K562 (cell line): ENCODE results near the gene CREB3L1. TPM values are rescaled to one million over a fixed set of nuclear protein-coding genes. Genes with fewer than 3 reads are reported as not detected.

Source experiments
- BCOR ChIP-seq: fragments of 450-650 bp; IDR thresholded peaks from 2 replicates; pipeline ENCODE4 v1.6.1; 2016
- CXXC5 ChIP-seq: fragments of 250-450 bp; sonication (Bioruptor Pico); IDR thresholded peaks from 2 replicates; pipeline ENCODE4 v1.8.0; 2022; ENCODE audit warnings: inconsistent platforms, mild to moderate bottlenecking, moderate library complexity
- GTF2F1 ChIP-seq: IDR thresholded peaks from 2 replicates; pipeline ENCODE4 v1.6.1; 2011; ENCODE audit warnings: low read depth, low read length, improper control_type of control experiment
- POLR2G ChIP-seq: fragments of 200-400 bp; formaldehyde crosslinking; IDR thresholded peaks from 2 replicates; pipeline ENCODE4 v1.6.1; 2017; ENCODE audit warnings: low read depth, mild to moderate bottlenecking, antibody characterized with exemption, low read length, moderate library complexity
- TGIF2 ChIP-seq: sonication (generic); formaldehyde crosslinking; IDR thresholded peaks from 2 replicates; pipeline ENCODE4 v1.8.1; 2022; ENCODE audit warnings: mild to moderate bottlenecking, missing genetic modification reagents, moderate library complexity
- polyA plus RNA-seq, 8 experiments: library from polyadenylated mRNA; depleted of rRNA in 4 of 8; stranded (reverse) in 5 of 8; unstranded in 3 of 8; fragments of >200 nt; fragmentation: Nextera tagmentation in 2 of 8; fragmentation: Illumina TruSeq in 1 of 8; extraction: Ambion mirVana in 2 of 8; extraction: Trizol in 1 of 8; gene quantifications; 2 replicates each; pipeline versions ENCODE4 v1.2.1 to v1.2.3, GENCODE V29; 2011 to 2014; ENCODE audit warnings: inconsistent platforms in 1 of 8, missing spikeins in 1 of 8
- total RNA-seq, 7 experiments: library from RNA; depleted of rRNA in 6 of 7; stranded (reverse); fragments of >200 nt in 6 of 7; fragmentation: Illumina TruSeq in 2 of 7; extraction: Trizol in 2 of 7; gene quantifications; 2 replicates each; pipeline versions ENCODE4 v1.2.1 to v1.2.3, GENCODE V29; 2011 to 2021; ENCODE audit warnings: low replicate concordance in 1 of 7
- TF ChIP-seq, protein P1 (sequence below): sonication (generic); formaldehyde crosslinking; IDR thresholded peaks from 2 replicates; pipeline ENCODE4 v1.8.0; 2022; ENCODE audit warnings: missing genetic modification reagents, mild to moderate bottlenecking, borderline replicate concordance
- TF ChIP-seq, protein P2 (sequence below), 2 experiments: fragments of 200-800 bp in 1 of 2; sonication (Bioruptor generic) in 1 of 2; sonication (generic) in 1 of 2; formaldehyde crosslinking in 1 of 2; IDR thresholded peaks in 1 of 2; conservative IDR thresholded peaks in 1 of 2; 2 replicates each; pipeline versions ENCODE4 v1.5.0 to v1.6.1; 2016 to 2020; ENCODE audit warnings: missing compliant biosample characterization in 1 of 2, missing genetic modification characterization in 1 of 2, missing genetic modification reagents in 1 of 2
- TF ChIP-seq, protein P3 (sequence below): fragments of 250-450 bp; sonication (Bioruptor Pico); IDR thresholded peaks from 2 replicates; pipeline ENCODE4 v1.4.0; 2020
- TF ChIP-seq, protein P4 (sequence below), 2 experiments: IDR thresholded peaks; 2 replicates each; pipeline ENCODE4 v1.6.1; 2012; ENCODE audit warnings: improper control_type of control experiment in 2 of 2, low read depth in 2 of 2, low read length in 2 of 2, borderline replicate concordance in 1 of 2
- TF ChIP-seq, protein P5 (sequence below), 3 experiments: IDR thresholded peaks in 2 of 3; conservative IDR thresholded peaks in 1 of 3; 2 replicates each; pipeline ENCODE4 v1.5.1; 2011 to 2012; ENCODE audit warnings: low read length in 3 of 3, mild to moderate bottlenecking in 3 of 3, control low read depth in 2 of 3, improper control_type of control experiment in 1 of 3, inconsistent platforms in 1 of 3, low read depth in 1 of 3, mixed read lengths in 1 of 3, moderate library complexity in 1 of 3; ENCODE audit not compliant: insufficient read depth in 2 of 3

CREB3L1 gene
- total and polyA plus RNA-seq, 9 of the 15 experiments (the other 6 are each of a cell fraction or from before 2014, with no cell fraction given): 1.2 to 27.6 (median 3.7) TPM

DNA sequence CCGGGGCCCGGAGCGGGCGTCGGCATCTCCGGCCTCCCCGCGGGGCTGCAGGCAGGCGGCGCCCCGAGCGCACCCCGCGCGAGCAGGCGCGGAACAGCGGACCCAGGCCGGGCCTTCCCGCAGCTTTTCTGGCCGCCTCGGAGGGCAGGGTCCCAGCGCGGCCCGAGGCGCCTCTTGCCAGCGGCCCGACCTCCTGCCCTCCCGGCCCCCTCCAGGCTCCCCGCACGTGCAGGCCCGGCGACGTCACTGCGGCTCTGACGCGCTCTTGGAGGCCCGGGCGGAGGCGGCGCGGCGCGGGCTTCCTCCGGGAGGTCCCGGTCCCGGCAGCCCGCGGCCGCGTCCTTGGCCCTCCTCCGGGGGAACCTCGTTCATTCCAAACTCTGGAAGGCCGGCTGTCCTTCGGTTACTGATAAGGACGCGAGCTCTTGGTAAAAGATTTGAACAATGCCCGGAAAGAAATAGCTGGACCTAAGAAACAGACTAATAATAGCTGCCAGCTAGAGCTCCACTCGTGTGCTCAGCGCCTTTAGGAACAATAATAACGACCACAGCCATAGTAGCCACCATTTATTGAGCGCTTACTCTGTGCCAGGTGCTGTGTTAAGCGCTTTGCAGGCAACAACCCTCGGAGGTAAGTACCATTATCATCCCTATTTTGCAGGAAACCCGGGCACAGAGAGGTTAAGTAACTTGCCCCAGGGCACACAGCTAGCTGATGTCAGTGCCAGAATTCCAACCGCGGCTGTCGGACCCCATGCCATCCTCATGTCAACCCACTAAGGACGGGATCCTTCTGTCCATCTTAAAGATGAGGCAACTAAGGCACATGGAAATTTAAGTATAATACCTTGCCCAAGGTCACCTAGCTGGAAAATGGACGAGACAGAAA lies 39.1 kb upstream of the CREB3L1 start (continued):
- TF ChIP-seq, protein P1, sequence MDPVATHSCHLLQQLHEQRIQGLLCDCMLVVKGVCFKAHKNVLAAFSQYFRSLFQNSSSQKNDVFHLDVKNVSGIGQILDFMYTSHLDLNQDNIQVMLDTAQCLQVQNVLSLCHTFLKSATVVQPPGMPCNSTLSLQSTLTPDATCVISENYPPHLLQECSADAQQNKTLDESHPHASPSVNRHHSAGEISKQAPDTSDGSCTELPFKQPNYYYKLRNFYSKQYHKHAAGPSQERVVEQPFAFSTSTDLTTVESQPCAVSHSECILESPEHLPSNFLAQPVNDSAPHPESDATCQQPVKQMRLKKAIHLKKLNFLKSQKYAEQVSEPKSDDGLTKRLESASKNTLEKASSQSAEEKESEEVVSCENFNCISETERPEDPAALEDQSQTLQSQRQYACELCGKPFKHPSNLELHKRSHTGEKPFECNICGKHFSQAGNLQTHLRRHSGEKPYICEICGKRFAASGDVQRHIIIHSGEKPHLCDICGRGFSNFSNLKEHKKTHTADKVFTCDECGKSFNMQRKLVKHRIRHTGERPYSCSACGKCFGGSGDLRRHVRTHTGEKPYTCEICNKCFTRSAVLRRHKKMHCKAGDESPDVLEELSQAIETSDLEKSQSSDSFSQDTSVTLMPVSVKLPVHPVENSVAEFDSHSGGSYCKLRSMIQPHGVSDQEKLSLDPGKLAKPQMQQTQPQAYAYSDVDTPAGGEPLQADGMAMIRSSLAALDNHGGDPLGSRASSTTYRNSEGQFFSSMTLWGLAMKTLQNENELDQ (CRISPR knock-in tag): no peak
- TF ChIP-seq, protein P2, sequence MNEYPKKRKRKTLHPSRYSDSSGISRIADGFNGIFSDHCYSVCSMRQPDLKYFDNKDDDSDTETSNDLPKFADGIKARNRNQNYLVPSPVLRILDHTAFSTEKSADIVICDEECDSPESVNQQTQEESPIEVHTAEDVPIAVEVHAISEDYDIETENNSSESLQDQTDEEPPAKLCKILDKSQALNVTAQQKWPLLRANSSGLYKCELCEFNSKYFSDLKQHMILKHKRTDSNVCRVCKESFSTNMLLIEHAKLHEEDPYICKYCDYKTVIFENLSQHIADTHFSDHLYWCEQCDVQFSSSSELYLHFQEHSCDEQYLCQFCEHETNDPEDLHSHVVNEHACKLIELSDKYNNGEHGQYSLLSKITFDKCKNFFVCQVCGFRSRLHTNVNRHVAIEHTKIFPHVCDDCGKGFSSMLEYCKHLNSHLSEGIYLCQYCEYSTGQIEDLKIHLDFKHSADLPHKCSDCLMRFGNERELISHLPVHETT (CRISPR knock-in tag; conservative IDR thresholded peaks at IDR 0.05 in 1 of 2, IDR thresholded peaks at IDR 0.05 in 1 of 2): peak in 1 of 2 experiments; percentile 73; a peak in 1 of 4 replicates
- TF ChIP-seq BCOR: peak; percentile 81
- TF ChIP-seq, protein P3, sequence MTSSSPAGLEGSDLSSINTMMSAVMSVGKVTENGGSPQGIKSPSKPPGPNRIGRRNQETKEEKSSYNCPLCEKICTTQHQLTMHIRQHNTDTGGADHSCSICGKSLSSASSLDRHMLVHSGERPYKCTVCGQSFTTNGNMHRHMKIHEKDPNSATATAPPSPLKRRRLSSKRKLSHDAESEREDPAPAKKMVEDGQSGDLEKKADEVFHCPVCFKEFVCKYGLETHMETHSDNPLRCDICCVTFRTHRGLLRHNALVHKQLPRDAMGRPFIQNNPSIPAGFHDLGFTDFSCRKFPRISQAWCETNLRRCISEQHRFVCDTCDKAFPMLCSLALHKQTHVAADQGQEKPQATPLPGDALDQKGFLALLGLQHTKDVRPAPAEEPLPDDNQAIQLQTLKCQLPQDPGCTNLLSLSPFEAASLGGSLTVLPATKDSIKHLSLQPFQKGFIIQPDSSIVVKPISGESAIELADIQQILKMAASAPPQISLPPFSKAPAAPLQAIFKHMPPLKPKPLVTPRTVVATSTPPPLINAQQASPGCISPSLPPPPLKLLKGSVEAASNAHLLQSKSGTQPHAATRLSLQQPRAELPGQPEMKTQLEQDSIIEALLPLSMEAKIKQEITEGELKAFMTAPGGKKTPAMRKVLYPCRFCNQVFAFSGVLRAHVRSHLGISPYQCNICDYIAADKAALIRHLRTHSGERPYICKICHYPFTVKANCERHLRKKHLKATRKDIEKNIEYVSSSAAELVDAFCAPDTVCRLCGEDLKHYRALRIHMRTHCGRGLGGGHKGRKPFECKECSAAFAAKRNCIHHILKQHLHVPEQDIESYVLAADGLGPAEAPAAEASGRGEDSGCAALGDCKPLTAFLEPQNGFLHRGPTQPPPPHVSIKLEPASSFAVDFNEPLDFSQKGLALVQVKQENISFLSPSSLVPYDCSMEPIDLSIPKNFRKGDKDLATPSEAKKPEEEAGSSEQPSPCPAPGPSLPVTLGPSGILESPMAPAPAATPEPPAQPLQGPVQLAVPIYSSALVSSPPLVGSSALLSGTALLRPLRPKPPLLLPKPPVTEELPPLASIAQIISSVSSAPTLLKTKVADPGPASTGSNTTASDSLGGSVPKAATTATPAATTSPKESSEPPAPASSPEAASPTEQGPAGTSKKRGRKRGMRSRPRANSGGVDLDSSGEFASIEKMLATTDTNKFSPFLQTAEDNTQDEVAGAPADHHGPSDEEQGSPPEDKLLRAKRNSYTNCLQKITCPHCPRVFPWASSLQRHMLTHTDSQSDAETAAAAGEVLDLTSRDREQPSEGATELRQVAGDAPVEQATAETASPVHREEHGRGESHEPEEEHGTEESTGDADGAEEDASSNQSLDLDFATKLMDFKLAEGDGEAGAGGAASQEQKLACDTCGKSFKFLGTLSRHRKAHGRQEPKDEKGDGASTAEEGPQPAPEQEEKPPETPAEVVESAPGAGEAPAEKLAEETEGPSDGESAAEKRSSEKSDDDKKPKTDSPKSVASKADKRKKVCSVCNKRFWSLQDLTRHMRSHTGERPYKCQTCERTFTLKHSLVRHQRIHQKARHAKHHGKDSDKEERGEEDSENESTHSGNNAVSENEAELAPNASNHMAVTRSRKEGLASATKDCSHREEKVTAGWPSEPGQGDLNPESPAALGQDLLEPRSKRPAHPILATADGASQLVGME (CRISPR knock-in tag): peak; percentile 89; the same call in 1 of the 2 replicates
- TF ChIP-seq CXXC5 (CRISPR knock-in tag): peak; percentile 93
- TF ChIP-seq, protein P4, sequence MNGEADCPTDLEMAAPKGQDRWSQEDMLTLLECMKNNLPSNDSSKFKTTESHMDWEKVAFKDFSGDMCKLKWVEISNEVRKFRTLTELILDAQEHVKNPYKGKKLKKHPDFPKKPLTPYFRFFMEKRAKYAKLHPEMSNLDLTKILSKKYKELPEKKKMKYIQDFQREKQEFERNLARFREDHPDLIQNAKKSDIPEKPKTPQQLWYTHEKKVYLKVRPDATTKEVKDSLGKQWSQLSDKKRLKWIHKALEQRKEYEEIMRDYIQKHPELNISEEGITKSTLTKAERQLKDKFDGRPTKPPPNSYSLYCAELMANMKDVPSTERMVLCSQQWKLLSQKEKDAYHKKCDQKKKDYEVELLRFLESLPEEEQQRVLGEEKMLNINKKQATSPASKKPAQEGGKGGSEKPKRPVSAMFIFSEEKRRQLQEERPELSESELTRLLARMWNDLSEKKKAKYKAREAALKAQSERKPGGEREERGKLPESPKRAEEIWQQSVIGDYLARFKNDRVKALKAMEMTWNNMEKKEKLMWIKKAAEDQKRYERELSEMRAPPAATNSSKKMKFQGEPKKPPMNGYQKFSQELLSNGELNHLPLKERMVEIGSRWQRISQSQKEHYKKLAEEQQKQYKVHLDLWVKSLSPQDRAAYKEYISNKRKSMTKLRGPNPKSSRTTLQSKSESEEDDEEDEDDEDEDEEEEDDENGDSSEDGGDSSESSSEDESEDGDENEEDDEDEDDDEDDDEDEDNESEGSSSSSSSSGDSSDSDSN (IDR thresholded peaks at IDR 0.05; ENCODE audit: borderline replicate concordance in 1 of 2, low read depth in 2 of 2, low read length in 2 of 2): peak; percentile 47 to 51; a peak in 2 of 4 replicates
- TF ChIP-seq, protein P5, sequence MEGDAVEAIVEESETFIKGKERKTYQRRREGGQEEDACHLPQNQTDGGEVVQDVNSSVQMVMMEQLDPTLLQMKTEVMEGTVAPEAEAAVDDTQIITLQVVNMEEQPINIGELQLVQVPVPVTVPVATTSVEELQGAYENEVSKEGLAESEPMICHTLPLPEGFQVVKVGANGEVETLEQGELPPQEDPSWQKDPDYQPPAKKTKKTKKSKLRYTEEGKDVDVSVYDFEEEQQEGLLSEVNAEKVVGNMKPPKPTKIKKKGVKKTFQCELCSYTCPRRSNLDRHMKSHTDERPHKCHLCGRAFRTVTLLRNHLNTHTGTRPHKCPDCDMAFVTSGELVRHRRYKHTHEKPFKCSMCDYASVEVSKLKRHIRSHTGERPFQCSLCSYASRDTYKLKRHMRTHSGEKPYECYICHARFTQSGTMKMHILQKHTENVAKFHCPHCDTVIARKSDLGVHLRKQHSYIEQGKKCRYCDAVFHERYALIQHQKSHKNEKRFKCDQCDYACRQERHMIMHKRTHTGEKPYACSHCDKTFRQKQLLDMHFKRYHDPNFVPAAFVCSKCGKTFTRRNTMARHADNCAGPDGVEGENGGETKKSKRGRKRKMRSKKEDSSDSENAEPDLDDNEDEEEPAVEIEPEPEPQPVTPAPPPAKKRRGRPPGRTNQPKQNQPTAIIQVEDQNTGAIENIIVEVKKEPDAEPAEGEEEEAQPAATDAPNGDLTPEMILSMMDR (IDR thresholded peaks at IDR 0.05 in 2 of 3, conservative IDR thresholded peaks at IDR 0.05 in 1 of 3; ENCODE audit: insufficient read depth in 2 of 3, low read depth in 1 of 3, low read length in 3 of 3): peak in 1 of 3 experiments; percentile 17; a peak in 1 of 6 replicates
- TF ChIP-seq POLR2G: peak; percentile 76
- TF ChIP-seq GTF2F1: no peak
- TF ChIP-seq TGIF2 (CRISPR knock-in tag): peak; percentile 79; the same call in 1 of the 2 replicates
